ENCODE measurements around the gene ARHGEF7.
"Not testable (repeated sequence)": the region's sequence is repeated elsewhere in the genome, so short reads cannot be mapped to it uniquely, and the experiment has no call there.

The ARHGEF7 gene

DNA sequence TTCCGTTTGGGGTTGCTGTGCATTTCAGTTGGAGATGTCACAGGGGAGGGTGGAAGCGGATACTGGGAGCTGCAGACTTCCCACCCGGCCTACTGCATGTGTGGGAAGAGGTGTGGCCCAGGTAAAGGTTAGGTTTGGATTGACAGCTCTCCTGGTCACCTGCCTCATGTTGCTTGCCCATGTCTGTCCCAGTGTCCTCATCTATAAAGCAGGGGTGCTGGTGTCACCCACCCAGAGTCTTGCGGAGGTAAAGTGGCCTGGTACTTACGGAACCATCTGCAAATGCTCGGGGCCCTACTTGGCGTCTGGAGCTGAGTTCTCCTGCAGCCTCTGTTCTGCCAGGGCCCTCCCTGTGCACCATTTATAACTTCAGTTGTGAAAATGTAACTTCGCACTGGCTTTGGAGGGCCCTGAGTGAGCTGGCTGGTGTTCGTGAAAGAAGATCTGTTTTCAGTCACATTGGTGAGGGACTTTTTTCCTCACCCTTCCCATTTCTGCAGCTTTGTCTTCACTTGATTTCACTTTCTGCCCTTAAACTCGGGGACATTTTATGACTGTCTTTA is 140.2 kb downstream of the ARHGEF7 start:
- no peak for DNase-seq (ENCODE audit: low spot score)

GRCh38 chr13:111256458-111256857 is 141.3 kb downstream of the ARHGEF7 start:
- DNase-seq (ENCODE audit: low spot score), result no peak

DNA sequence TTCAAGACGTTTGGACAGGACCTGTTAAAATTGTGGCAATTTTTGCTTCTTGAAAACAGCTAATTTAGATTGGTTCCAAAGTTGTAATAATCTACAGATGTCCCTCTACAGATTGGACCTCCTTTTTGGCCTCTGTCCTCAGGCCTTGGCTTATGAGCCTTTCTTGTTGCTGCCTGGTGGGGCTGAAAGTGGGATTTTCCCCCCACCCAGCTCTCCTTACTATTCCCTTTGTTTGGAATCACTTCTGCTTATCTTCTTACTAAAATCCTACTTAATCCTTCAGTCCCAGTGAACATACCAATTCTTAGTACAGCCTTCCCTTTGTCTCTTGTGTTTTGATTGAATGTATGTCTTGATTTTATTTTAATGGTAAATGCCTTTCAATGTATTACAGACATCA is 141.8 kb downstream of the ARHGEF7 start:
- DNase-seq (ENCODE audit: low spot score), result no peak

DNA sequence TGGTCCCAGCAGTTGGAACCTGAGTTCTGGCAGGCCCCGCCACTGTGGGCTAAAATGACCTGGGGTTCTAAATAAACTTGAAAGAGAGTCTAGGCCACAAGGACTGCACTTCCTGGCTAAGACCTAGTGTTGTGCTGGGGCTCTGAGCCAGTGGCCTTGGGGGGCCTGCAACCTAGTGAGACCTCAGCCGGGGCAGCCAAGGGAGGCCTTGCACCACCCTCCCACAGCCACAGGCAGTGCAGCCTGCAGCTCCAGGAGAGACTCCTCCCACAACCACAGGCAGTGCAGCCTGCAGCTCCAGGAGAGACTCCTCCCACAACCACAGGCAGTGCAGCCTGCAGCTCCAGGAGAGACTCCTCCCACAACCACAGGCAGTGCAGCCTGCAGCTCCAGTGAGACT is 142.8 kb downstream of the ARHGEF7 start:
- not testable (repeated sequence) for DNase-seq (ENCODE audit: low spot score)

- no peak for DNase-seq (ENCODE audit: low spot score)
These were observed 143.5 kb downstream of the ARHGEF7 start for GRCh38 chr13:111258637-111259036.

GRCh38 chr13:111259058-111259457 is 143.9 kb downstream of the ARHGEF7 start:
- DNase-seq (ENCODE audit: low spot score), result no peak

GRCh38 chr13:111261326-111261725 is 146.2 kb downstream of the ARHGEF7 start:
- no peak for DNase-seq (ENCODE audit: low spot score)

DNA sequence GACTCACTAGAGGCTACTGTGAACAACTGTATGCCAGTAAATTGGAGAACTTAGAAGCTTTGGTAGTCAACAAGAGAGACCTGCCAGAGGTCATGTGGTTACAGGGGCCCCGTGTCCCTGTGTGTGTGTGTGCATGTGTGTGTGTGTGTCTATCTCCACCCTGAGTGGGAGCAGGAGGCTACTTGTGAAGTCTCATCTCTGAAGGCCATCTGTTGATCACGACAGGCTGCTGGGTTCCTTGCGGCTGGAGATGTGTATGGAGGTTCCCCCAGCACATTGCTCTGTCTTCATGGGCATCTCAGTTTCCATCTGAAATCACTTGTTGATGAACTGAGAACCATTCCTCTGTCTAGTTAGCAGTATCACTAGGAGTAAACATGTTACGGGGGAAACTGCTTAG is 147.2 kb downstream of the ARHGEF7 start:
- no peak for DNase-seq (ENCODE audit: low spot score)

DNA sequence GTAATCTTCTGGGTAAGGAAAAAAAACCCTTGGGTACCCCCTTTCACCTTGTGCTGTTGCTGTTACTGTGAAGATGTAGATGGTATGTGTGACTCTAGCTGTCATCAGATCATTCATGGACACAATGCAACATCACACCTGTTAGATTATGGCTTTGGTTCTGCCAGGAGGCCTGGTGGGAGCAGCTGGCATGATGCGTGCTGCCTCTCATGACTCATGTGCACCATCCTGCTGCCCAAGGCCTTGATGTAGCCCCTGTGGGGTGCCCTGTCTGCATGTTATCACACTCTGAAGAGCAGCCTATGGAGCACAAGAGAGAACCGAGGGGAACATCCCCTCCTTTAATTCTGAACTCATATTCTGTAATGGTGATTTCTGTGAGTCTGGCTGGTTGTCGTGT is 147.6 kb downstream of the ARHGEF7 start:
- no peak for DNase-seq (ENCODE audit: low spot score)

- DNase-seq (ENCODE audit: low spot score), result no peak
These were observed 148.5 kb downstream of the ARHGEF7 start for GRCh38 chr13:111263566-111263965.

DNA sequence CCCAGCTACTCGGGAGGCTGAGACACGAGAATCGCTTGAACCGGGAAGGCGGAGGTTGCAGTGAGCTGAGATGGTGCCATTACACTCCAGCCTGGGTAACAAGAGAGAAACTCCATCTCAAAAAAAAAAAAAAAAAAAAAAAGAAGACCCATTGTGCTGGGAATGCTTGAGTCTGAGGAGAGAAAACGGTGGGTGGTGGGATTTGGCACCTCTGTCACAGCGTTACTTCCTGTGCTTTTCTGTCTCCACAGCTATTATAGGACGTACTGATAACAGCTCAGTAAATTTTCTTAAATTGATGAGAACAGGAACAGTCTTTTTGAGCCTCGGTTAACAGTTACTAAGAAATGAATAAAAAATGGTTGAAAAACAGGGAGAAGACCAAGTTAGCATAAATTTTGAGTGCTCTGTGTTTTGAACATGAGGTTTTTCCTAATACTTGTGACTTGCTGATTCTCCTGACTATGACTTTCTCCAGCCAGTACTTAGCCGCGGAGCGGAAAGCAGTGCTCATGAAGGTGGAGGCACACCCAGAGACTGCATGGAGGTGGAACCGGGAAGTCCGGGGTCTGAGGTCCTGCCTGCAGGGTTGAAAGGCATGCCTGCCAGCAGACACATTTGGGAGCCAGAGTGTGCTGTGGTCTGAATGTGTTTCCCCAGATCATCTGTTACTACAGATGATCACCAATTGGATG is 150.0 kb downstream of the ARHGEF7 start:
- no peak for DNase-seq (ENCODE audit: low spot score)

DNA sequence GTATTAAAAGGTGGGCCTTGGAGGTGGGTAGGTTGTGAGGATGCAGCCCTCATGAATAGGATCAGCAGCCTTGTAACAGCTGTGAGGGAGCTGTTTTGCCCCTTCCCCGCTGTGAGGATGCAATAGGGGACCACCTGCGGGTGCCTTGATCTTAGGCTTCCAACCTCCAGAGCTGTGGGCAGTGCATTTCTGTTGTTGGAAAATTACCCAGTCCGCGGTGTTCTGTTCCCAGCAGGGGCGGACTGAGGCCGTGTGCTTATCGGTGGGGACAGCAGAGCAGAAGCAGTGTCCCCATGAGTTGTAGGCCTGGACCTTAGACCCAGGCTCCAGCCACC is 150.6 kb downstream of the ARHGEF7 start:
- no peak for DNase-seq (ENCODE audit: low spot score)

DNA sequence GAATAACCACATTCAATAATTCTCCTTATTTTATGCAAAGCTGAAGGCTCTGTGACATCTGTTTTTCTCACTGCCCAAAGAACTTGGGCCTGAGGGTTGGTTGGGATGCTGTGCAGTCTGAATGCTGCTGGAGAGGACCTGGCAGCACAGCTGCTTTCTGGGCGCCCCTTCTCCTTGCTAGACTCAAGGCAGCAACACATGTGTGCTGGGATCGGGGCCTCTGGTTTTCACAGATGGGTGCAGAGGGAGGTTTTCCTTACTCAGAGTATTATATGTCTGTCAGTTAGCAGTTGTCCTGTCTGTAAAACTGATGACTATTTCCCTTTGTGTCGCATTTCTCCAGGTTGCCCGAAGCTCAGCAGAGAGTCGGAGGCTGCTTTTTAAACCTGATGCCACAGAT is 152.1 kb downstream of the ARHGEF7 start:
- DNase-seq (ENCODE audit: low spot score), result no peak

GRCh38 chr13:111267784-111268183 is 152.7 kb downstream of the ARHGEF7 start:
- no peak for DNase-seq (ENCODE audit: low spot score)

GRCh38 chr13:111269508-111269907 is 154.4 kb downstream of the ARHGEF7 start:
- DNase-seq (ENCODE audit: low spot score), result no peak

DNA sequence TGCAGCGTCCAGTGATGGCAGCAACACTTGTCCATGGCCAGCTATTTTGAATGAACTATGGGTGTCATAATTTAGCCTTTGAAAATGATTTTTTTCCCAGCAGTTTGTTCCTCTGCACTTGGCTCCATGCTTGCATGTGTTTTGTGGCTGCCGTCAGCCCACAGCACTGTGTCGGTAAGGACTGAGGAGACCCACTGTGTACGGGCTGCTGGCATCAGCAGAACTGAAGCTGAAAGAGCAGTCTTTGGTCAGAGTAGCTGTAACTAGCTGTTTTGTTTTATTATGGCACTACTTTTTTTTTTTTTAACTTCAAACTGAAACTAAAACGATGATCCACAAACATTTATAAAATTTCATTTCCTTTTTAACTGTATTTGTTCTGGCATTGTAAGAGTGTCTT is 155.0 kb downstream of the ARHGEF7 start:
- no peak for DNase-seq (ENCODE audit: low spot score)

DNA sequence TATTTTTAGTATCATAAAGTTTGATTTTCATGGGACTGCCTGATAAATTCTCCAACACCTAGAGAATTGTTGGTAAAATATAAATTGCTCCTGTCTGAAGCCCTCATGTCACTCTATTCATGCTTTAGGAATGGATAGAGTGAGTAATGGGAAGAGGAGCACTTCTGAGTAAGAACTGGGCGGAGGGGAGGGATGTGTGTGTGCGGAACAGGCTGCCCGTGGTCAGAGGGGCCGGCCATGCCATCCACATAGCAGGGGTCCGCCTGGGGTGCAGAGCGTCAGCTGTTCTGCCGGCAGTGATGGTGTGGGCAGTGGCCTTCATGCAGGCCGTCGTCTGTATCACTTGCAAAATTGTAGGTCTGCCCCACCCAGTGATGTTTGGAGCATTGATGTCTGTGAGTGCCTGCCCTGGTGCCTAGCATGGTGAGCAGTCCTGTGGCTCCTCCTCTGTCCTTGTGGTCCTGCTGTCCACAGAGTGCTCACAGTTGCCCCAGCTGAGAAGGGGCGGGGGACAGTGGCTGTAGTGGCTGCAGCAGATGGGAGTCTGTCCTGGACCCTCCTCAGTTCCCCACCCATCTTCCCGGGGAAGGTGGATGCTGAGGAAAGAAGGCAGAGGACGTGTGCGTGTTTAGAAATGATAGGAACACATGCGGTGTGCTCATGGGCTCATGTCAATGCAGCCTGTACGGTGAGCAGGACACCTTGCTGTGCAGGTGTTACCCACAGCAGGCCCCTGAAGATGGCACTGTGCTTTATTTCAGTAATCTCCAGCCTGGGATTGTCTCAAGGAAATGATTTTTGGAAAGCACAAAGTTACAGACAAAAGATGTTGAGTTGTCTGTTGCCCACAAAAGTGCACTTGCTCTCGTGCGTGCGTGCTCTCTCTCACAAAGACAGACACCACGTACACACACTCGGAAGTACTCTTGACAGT is 155.9 kb downstream of the ARHGEF7 start:
- no peak for DNase-seq (ENCODE audit: low spot score)

- DNase-seq (ENCODE audit: low spot score), result no peak
These were observed 157.0 kb downstream of the ARHGEF7 start for GRCh38 chr13:111272117-111272516.

DNA sequence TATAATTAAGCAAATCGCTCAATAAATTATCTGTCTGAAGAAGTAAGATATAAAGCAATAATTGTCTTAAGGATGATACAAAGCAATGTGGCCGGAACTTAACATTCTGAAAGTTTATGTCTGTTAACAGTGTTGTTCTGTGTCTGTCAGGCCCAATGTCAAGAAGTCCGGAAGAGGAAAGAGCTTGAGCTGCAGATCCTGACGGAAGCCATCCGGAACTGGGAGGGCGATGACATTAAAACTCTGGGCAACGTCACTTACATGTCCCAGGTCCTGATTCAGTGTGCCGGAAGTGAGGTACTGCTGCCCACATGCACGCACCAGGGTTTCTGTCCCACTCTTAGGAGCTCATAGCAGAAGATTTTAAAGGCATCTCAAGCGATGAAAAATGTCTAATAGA is 160.3 kb downstream of the ARHGEF7 start:
- no peak for DNase-seq (ENCODE audit: low spot score)

DNA sequence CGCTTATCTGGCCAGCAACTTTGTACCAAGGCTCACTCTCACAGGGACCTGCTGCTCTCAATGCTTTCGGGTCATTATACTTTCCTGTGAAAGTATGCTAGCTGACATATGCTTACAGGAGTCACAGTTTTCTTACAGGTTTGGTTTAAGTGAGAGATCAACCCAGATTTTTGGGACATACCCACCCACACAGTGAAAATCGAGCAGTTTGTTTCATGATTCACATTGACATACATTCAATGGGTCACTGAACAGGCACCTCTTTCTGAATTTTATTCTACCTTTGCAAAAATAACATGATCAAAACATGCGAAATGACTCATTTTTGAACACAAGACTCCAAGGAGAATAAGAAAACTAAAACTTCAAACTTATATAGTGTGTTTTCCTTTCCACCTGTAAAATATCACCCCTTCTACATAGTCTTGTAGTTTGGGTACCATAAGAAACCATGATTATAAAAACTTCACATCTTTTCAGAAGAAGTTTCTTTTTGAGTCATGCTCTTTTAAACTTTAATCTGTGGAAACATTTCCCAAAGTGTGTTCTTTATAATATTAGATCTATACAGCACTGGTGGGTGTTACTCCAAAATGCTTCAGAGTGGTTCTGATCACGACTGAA is 161.0 kb downstream of the ARHGEF7 start:
- no peak for DNase-seq (ENCODE audit: low spot score)

DNA sequence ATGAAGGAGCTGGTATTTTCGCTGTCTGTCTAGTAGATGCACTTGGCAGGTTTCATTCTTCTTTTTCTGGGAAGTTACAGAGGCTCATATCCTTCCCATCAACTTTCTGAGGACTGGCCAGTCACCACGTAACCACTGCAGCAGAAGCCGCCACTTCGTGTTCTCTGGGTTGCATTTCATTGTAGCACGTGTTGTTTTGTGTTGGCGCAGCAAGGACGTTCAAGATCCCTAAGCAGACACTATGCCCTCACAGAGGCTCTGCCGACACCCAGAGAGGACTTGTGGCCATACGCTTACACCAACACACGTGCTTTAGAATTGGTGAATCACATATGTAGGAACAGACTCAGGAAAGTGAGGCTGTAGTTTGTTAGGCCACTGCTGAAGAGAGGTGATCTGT is 163.1 kb downstream of the ARHGEF7 start:
- no peak for DNase-seq (ENCODE audit: low spot score)

DNA sequence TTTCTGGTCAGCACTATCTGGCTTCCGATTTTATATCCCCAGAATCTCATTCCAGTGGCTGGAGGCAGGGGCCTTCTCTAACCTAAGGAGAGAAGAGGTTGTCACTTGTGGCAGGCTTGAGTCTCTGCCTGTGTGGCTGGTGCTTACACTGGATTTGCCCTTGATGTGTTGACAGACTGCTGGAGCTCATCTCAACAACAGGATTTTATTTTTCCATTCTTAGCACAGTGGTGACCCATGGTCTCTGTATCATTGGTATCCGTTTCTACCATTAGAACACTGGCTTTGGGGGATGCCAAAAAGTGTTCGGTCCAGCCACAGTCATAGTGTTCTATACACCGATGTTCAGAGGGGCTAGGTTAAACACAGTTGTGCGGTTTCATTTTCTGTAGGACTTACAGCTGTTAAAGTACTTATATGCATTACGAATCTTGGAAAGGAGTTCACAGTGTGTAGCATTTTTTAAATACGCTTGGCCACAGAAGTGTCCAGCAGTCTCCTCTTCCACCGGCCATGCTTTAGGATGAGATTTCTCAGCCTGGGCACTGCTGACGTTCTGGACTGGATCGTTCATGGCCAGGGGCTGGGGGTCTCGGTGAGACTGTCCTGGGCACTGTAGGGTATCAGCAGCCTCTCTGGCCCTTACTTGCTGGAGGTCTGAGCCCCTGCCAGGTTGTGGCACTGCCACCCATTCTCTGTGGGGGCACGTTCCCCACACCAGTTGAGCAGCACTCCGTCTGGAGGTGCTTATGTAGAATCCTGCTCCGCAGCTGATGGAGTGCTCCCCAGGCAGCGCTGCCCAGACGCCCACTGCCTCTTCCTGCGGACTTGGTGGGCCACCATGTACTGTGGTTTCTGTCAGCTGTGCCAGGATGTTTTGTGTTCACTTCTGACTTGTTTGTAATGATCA is 163.9 kb downstream of the ARHGEF7 start:
- no peak for DNase-seq (ENCODE audit: low spot score)

All from kidney capillary endothelial cell (primary cell).